ENCODE results near the gene SDK1.

SDK1 gene

DNA sequence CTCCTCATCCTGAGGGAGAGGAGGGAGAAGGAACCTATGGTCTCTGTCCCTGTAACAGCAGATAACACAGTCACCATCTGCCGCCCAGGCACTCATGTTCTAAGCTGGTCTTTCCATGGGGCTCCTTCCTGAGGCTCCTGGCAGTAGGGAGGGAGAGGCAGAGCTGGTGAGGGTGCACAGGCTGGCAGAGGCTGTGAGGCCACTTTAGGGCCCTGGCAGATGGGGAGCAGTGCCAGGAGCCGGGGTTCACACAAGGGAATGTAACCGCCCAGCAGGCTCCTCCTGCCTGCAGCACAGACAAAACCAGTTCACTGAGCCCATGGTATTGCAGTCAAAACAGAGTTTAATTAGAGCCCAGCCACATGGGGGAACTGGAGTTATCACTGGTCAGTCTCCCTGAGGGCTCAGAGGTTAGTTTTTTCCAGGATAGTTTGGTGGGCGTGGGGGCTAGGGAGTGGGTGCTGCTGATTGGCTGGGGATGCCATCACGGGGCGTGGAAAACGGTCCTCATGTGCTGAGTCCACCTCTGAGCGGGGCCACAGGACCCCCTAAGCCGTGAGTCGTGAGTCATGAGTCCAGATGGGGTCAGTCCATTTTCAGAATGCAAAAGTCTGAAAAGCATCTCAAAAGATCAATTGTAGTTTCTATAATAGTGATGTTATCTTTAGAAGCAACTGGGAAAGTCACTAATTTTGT is 881.7 kb downstream of the SDK1 start:
- no peak for TF ChIP-seq POLR2A (IDR thresholded peaks at IDR 0.05; ENCODE audit: low read length)
- no peak for DNase-seq

- no peak for DNase-seq
- no peak for TF ChIP-seq GATA1 (IDR thresholded peaks at IDR 0.05; ENCODE audit: low read depth, low read length)
- TF ChIP-seq POLR2A (IDR thresholded peaks at IDR 0.05; ENCODE audit: low read length) = no peak
These were observed 883.6 kb downstream of the SDK1 start for GRCh38 chr7:4184653-4185052.

DNA sequence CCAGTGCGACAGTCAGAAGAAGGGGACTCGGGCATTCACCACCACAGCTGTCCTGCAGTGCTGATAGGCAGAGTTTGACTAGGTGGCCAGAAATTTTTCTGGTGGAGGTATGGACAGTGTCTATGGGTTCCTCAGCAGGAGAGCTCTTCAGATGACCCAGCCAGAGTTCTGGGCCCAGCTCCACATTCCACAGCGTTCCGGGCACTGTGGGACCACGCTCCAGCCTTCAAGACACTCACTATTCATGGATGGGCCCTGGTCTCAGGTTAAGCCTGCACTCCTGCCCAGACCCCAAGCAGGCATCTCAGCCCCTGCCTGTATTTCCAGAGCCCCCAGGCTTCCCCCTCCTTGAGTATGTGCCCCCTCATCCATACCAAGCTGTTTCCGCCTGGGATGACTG is 884.1 kb downstream of the SDK1 start:
- no peak for DNase-seq
- TF ChIP-seq GATA1 (IDR thresholded peaks at IDR 0.05; ENCODE audit: low read depth, low read length) (no peak), POLR2A (IDR thresholded peaks at IDR 0.05; ENCODE audit: low read length) (no peak)

DNA sequence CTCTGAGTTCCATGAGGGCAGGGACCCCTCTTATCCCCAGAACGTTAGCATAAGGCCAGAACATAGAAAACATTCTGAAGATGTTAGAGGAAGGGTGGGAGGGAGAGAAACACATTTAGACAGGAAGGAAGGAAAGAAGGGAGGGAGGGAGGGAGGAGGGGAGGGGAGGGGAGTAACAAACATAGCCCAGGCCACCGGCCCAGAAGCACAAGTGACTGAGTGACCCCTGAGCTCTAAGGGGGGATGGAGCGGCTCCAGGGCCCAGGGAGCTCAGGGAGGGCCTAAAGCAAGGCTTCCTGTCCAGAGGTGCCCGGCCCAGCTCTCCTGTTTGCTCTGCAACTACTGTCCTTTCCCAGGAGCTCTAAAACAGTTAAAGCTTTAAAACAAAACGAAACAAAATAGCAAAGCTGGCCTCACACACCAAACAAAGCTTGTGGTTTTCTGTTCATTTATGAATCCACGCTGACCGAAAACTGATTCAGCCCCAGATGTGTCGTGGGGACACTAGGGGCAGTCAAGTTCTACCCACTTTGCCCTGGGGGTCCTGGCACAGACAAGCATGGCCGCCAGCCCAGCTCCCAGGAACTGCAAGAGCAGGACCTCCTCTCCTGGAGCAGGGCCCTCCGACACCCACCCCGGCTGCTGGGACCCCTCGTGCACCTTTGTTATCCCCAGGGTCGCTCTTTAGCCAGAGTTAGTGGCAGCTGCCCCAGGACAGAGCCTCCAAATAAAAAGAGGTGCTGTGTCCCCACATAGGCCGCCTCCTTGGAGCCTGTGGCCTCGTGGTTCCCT is 884.9 kb downstream of the SDK1 start:
- DNase-seq = no peak
- TF ChIP-seq POLR2A (IDR thresholded peaks at IDR 0.05; ENCODE audit: low read length) (no peak), GATA1 (IDR thresholded peaks at IDR 0.05; ENCODE audit: low read depth, low read length) (no peak)

GRCh38 chr7:4186513-4186780 is 885.4 kb downstream of the SDK1 start:
- no peak for DNase-seq
- no peak for TF ChIP-seq POLR2A (IDR thresholded peaks at IDR 0.05; ENCODE audit: low read length)

DNA sequence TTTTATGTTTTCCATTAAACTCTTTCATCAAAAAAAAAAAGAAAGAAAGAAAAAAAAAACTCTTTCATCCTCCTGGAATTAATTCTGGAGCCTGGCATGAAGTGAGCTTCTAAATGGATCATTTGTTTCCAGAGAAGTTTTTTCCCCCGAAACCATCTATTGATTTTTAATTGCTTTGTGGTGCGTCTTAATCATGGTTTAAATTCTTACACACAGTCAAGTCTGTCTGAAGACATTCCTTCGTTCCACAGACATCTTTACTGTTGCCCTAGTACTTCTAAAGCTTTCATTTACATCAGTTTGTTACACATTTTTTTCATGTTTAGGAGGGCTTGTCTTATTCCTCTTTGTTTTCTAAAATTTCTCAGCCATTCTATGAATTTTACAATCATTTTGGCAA is 887.6 kb downstream of the SDK1 start:
- TF ChIP-seq POLR2A (IDR thresholded peaks at IDR 0.05; ENCODE audit: low read length) = no peak
- no peak for TF ChIP-seq GATA1 (IDR thresholded peaks at IDR 0.05; ENCODE audit: low read depth, low read length)
- no peak for DNase-seq

GRCh38 chr7:4189131-4189570 is 888.1 kb downstream of the SDK1 start:
- TF ChIP-seq POLR2A (IDR thresholded peaks at IDR 0.05; ENCODE audit: low read length) (no peak), GATA1 (IDR thresholded peaks at IDR 0.05; ENCODE audit: low read depth, low read length) (no peak)
- DNase-seq = no peak

- TF ChIP-seq POLR2A (IDR thresholded peaks at IDR 0.05; ENCODE audit: low read length) (no peak), GATA1 (IDR thresholded peaks at IDR 0.05; ENCODE audit: low read depth, low read length) (no peak)
These were observed 889.2 kb downstream of the SDK1 start for GRCh38 chr7:4190010-4190981.

DNA sequence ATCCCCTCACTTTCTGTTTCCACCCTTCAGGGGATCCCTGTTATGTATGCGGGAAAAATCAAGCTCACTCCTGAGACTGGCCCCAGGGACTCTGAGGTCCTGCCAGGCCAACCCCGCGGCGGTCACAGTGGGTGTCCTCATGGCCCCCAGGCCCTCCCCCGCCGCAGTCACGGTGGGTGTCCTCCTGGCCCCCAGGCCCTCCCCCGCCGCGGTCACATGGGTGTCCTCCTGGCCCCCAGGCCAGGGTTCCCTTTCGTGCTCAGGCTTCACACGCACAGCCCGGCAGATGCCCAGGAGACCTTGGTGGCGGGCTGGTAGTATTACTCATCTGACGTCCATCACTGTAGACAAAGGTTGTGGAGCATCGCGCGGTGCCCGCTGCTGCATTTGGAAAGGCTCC is 890.0 kb downstream of the SDK1 start:
- TF ChIP-seq POLR2A (IDR thresholded peaks at IDR 0.05; ENCODE audit: low read length) (no peak), GATA1 (IDR thresholded peaks at IDR 0.05; ENCODE audit: low read depth, low read length) (no peak)
- DNase-seq = no peak

More at GRCh38 chr7:4190010-4190981, 889.2 kb downstream of the SDK1 start:
- no peak for DNase-seq

GRCh38 chr7:4191525-4191924 is 890.5 kb downstream of the SDK1 start:
- no peak for DNase-seq
- TF ChIP-seq GATA1 (IDR thresholded peaks at IDR 0.05; ENCODE audit: low read depth, low read length) = no peak
- TF ChIP-seq POLR2A (IDR thresholded peaks at IDR 0.05; ENCODE audit: low read length) = no peak

DNA sequence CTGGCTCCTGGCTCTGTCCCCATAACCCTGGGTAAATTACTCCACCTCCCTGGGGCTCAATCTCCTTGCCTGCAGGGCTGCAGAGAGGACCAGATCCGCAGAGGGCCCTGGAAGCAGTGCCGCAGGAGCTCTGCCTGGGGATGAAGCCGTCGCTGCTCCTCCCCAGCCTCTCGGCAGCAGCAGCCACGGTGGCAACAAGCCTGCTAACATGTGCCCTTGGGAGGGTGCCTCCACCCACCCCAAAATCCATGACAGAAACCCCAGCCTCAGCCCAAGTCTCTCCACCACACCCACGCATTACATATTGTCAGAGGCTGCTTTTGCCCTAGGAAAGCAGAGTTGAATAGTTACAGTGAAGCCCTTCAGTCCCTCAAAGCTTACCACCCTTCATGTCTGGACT is 894.6 kb downstream of the SDK1 start:
- TF ChIP-seq GATA1 (IDR thresholded peaks at IDR 0.05; ENCODE audit: low read depth, low read length) = no peak
- no peak for TF ChIP-seq POLR2A (IDR thresholded peaks at IDR 0.05; ENCODE audit: low read length)
- DNase-seq = no peak

GRCh38 chr7:4196121-4196819 is 895.2 kb downstream of the SDK1 start:
- TF ChIP-seq POLR2A (IDR thresholded peaks at IDR 0.05; ENCODE audit: low read length) (no peak), GATA1 (IDR thresholded peaks at IDR 0.05; ENCODE audit: low read depth, low read length) (no peak)

GRCh38 chr7:4198301-4198700 is 897.2 kb downstream of the SDK1 start:
- TF ChIP-seq POLR2A (IDR thresholded peaks at IDR 0.05; ENCODE audit: low read length) = no peak
- TF ChIP-seq GATA1 (IDR thresholded peaks at IDR 0.05; ENCODE audit: low read depth, low read length) = no peak
- DNase-seq = no peak

More at GRCh38 chr7:4196121-4196819, 895.2 kb downstream of the SDK1 start:
- DNase-seq = no peak
